GM23338 (cell line): Measurements from ENCODE around the gene RHOD. TPM values are rescaled to one million over a fixed set of nuclear protein-coding genes. Genes with fewer than 3 reads are reported as not detected.

Source experiments
- ATAC-seq: fragments of 200-7000 bp; cut with Tn5 transposase; 3 replicates; pipeline ENCODE4 v1.9.1; 2020
- DNase-seq: peaks from one replicate; pipeline ENCODE4 v3.0.0-alpha.2; 2015; ENCODE audit warnings: low spot score
- H2AFZ ChIP-seq: fragments of 200-600 bp; sonication (generic); 2 replicates; pipeline ENCODE4 v1.8.0; 2016; ENCODE audit warnings: antibody characterized with exemption, mild to moderate bottlenecking, moderate library complexity
- H3F3A ChIP-seq: fragments of 200-600 bp; sonication (generic); replicated peaks from 2 replicates; pipeline ENCODE4 v1.8.0; 2017; ENCODE audit warnings: antibody characterized with exemption, mixed run types, low read depth
- H3K27ac ChIP-seq: fragments of 200-600 bp; sonication (generic); 2 replicates; pipeline ENCODE4 v1.6.1; 2016; ENCODE audit warnings: low read depth
- H3K27me3 ChIP-seq: fragments of 200-600 bp; sonication (generic); 2 replicates; pipeline ENCODE4 v1.8.0; 2016; ENCODE audit warnings: mild to moderate bottlenecking, mixed run types, moderate library complexity; ENCODE audit not compliant: insufficient read depth
- H3K36me3 ChIP-seq: fragments of 200-600 bp; sonication (generic); 2 replicates; pipeline ENCODE4 v1.8.0; 2016; ENCODE audit warnings: mild to moderate bottlenecking; ENCODE audit not compliant: insufficient read depth
- H3K4me1 ChIP-seq: fragments of 200-600 bp; sonication (generic); 2 replicates; pipeline ENCODE4 v1.8.0; 2016; ENCODE audit warnings: mild to moderate bottlenecking, moderate library complexity; ENCODE audit not compliant: insufficient read depth
- H3K4me2 ChIP-seq: fragments of 200-600 bp; sonication (generic); 2 replicates; pipeline ENCODE4 v1.7.1; 2017; ENCODE audit warnings: mixed run types
- H3K4me3 ChIP-seq: fragments of 200-600 bp; sonication (generic); 2 replicates; pipeline ENCODE4 v1.6.1; 2016; ENCODE audit warnings: mixed run types
- H3K79me2 ChIP-seq: fragments of 200-600 bp; sonication (generic); replicated peaks from 2 replicates; pipeline ENCODE4 v1.8.0; 2017; ENCODE audit warnings: mild to moderate bottlenecking; ENCODE audit not compliant: insufficient read depth
- H3K9me2 ChIP-seq: fragments of 200-600 bp; sonication (generic); 2 replicates; pipeline ENCODE4 v1.8.0; 2017; ENCODE audit not compliant: insufficient read depth
- H4K20me1 ChIP-seq: fragments of 200-600 bp; sonication (generic); replicated peaks from 2 replicates; pipeline ENCODE4 v1.8.0; 2017; ENCODE audit warnings: mild to moderate bottlenecking; ENCODE audit not compliant: insufficient read depth
- H3K27ac Mint-ChIP-seq: 2 replicates; pipeline ENCODE4 v1.8.0; 2020; ENCODE audit warnings: inconsistent platforms, mild to moderate bottlenecking, moderate library complexity, mixed read lengths
- H3K27me3 Mint-ChIP-seq: 3 replicates; pipeline ENCODE4 v1.8.0; 2022; ENCODE audit warnings: low read depth, mild to moderate bottlenecking, moderate library complexity, mixed read lengths, inconsistent platforms; ENCODE audit not compliant: insufficient read depth, poor library complexity
- H3K36me3 Mint-ChIP-seq: 3 replicates; pipeline ENCODE4 v1.8.0; 2021; ENCODE audit warnings: low read depth, mild to moderate bottlenecking, inconsistent platforms, moderate library complexity, mixed read lengths
- H3K4me1 Mint-ChIP-seq: 3 replicates; pipeline ENCODE4 v1.8.0; 2020; ENCODE audit warnings: mild to moderate bottlenecking, inconsistent platforms, mixed read lengths
- H3K4me3 Mint-ChIP-seq: 3 replicates; pipeline ENCODE4 v1.8.0; 2021; ENCODE audit warnings: moderate library complexity, mild to moderate bottlenecking, inconsistent platforms, mixed read lengths
- H3K9me3 Mint-ChIP-seq: 3 replicates; pipeline ENCODE4 v1.8.0; 2020; ENCODE audit warnings: moderate library complexity, mild to moderate bottlenecking, inconsistent platforms, mixed read lengths
- CREB1 ChIP-seq: fragments of 250-450 bp; sonication (Bioruptor Pico); IDR thresholded peaks from 2 replicates; pipeline ENCODE4 v1.5.0; 2020; ENCODE audit warnings: low read depth, mild to moderate bottlenecking, moderate library complexity
- EZH2 ChIP-seq: fragments of 200-600 bp; sonication (generic); IDR thresholded peaks from one replicate; pipeline ENCODE4 v1.8.0; 2017; ENCODE audit warnings: antibody characterized with exemption, mild to moderate bottlenecking, low read depth; ENCODE audit not compliant: unreplicated experiment
- JUNB ChIP-seq: IDR thresholded peaks from one replicate; pipeline ENCODE4 v1.6.1; 2016; ENCODE audit warnings: antibody characterized with exemption; ENCODE audit not compliant: unreplicated experiment
- ZNF462 ChIP-seq: fragments of 250-450 bp; sonication (Bioruptor Pico); IDR thresholded peaks from 2 replicates; pipeline ENCODE4 v1.5.0; 2020; ENCODE audit warnings: mild to moderate bottlenecking, moderate library complexity
- polyA plus RNA-seq: library from polyadenylated mRNA; unstranded; fragments of >200 nt; fragmentation: Nextera tagmentation; extraction: Ambion mirVana; gene quantifications from 2 replicates; pipeline ENCODE4 v1.2.1, GENCODE V29; 2016
- total RNA-seq: library from RNA; depleted of rRNA; stranded (reverse); fragments of >200 nt; shearing (Covaris generic); gene quantifications from 2 replicates; pipeline ENCODE4 v1.2.3, GENCODE V29; 2014

The RHOD gene
- total and polyA plus RNA-seq, 2 experiments from 2014 or later, result 13.8 to 16.2 TPM

- H3K79me2 ChIP-seq, result peaks cover 59% of the 10 kb centered on the region
- H3K4me1 Mint-ChIP-seq, result peaks cover 25% of the 10 kb centered on the region
- no peak overlapping the region for H2AFZ ChIP-seq
- H3K4me3 ChIP-seq, result peak overlapping the region; percentile 82
- ATAC-seq, result no peak
- 0 out of 3 replicates have a peak, but pooled peaks cover 2% of the 10 kb centered on the region for H3K9me3 Mint-ChIP-seq
- peak overlapping the region; percentile 84 for H3K4me3 Mint-ChIP-seq
- TF ChIP-seq EZH2 (no peak), ZNF462 (CRISPR knock-in tag) (no peak), CREB1 (no peak), JUNB (no peak)
- H3K36me3 Mint-ChIP-seq, result peaks cover 24% of the 10 kb centered on the region
- H3K27ac ChIP-seq, result no peak overlapping the region
- H3K4me2 ChIP-seq, result peak overlapping the region; percentile 95
- H3F3A ChIP-seq, result 0 out of 2 replicates have a peak, but pooled peaks cover 6% of the 10 kb centered on the region
- H4K20me1 ChIP-seq, result peaks cover 25% of the 10 kb centered on the region
- DNase-seq, result no peak
- H3K27me3 ChIP-seq, result peaks cover 10% of the 10 kb centered on the region
- H3K4me1 ChIP-seq, result peaks cover 24% of the 10 kb centered on the region
- H3K9me2 ChIP-seq, result no peaks in the 10 kb centered on the region
- H3K27me3 Mint-ChIP-seq, result peaks cover 5% of the 10 kb centered on the region
- H3K27ac Mint-ChIP-seq, result peak overlapping the region; percentile 92
- 0 out of 2 replicates have a peak, but pooled peaks cover 4% of the 10 kb centered on the region for H3K36me3 ChIP-seq
These were observed 63.8 kb downstream of the RHOD start for GRCh38 chr11:67120456-67120855.
